Neural progenitor cell (in vitro differentiated cells): ENCODE results near the gene PHACTR2. TPM values are rescaled to one million over a fixed set of nuclear protein-coding genes. Genes with fewer than 3 reads are reported as not detected.

ENCODE experiments used
- DNase-seq: peaks from one replicate; pipeline ENCODE4 v3.0.0-alpha.2; 2016; ENCODE audit warnings: low spot score
- H2AFZ ChIP-seq: fragments of 200-600 bp; sonication (generic); replicated peaks from 2 replicates; pipeline ENCODE4 v1.6.1; 2016; ENCODE audit warnings: antibody characterized with exemption
- H3F3A ChIP-seq: fragments of 200-600 bp; sonication (generic); 2 replicates; pipeline ENCODE4 v1.6.1; 2016; ENCODE audit warnings: antibody characterized with exemption, low read depth
- H3K27ac ChIP-seq: fragments of 200-600 bp; sonication (generic); 2 replicates; pipeline ENCODE4 v1.5.1; 2016; ENCODE audit warnings: mild to moderate bottlenecking
- H3K27me3 ChIP-seq: fragments of 200-600 bp; sonication (generic); 2 replicates; pipeline ENCODE4 v1.6.1; 2016; ENCODE audit warnings: mild to moderate bottlenecking, moderate library complexity
- H3K36me3 ChIP-seq: fragments of 200-600 bp; sonication (generic); 2 replicates; pipeline ENCODE4 v1.5.1; 2016
- H3K4me1 ChIP-seq: fragments of 200-600 bp; sonication (generic); 2 replicates; pipeline ENCODE4 v1.6.1; 2016; ENCODE audit warnings: mixed run types
- H3K4me2 ChIP-seq: fragments of 200-600 bp; sonication (generic); 2 replicates; pipeline ENCODE4 v1.6.1; 2016
- H3K4me3 ChIP-seq: fragments of 200-600 bp; sonication (generic); 2 replicates; pipeline ENCODE4 v1.5.1; 2016
- H3K79me2 ChIP-seq: fragments of 200-600 bp; sonication (generic); 2 replicates; pipeline ENCODE4 v1.6.1; 2016; ENCODE audit warnings: low read depth
- H3K9ac ChIP-seq: fragments of 200-600 bp; sonication (generic); 2 replicates; pipeline ENCODE4 v1.6.1; 2016
- H3K9me3 ChIP-seq: fragments of 200-600 bp; sonication (generic); 2 replicates; pipeline ENCODE4 v1.5.1; 2016; ENCODE audit warnings: low read depth
- H4K20me1 ChIP-seq: fragments of 200-600 bp; sonication (generic); 2 replicates; pipeline ENCODE4 v1.6.1; 2016; ENCODE audit warnings: low read depth
- H3K27ac Mint-ChIP-seq: 3 replicates; pipeline ENCODE4 v1.8.0; 2021; ENCODE audit warnings: mixed read lengths
- H3K27me3 Mint-ChIP-seq: 2 replicates; pipeline ENCODE4 v1.8.0; 2022; ENCODE audit warnings: low read depth, mild to moderate bottlenecking, inconsistent platforms, moderate library complexity, mixed read lengths; ENCODE audit not compliant: insufficient read depth
- H3K36me3 Mint-ChIP-seq: 3 replicates; pipeline ENCODE4 v1.8.0; 2021; ENCODE audit warnings: mixed read lengths
- H3K4me1 Mint-ChIP-seq: 3 replicates; pipeline ENCODE4 v1.8.0; 2021; ENCODE audit warnings: mixed read lengths
- H3K4me3 Mint-ChIP-seq: 3 replicates; pipeline ENCODE4 v1.8.0; 2021; ENCODE audit warnings: mild to moderate bottlenecking, moderate library complexity, mixed read lengths
- H3K9me3 Mint-ChIP-seq: 3 replicates; pipeline ENCODE4 v1.8.0; 2020; ENCODE audit warnings: mixed read lengths
- CTCF ChIP-seq: fragments of 200-600 bp; sonication (generic); IDR thresholded peaks from 2 replicates; pipeline ENCODE4 v1.5.1; 2017; ENCODE audit warnings: antibody characterized with exemption, mild to moderate bottlenecking
- EZH2 ChIP-seq: fragments of 200-600 bp; sonication (generic); IDR thresholded peaks from 2 replicates; pipeline ENCODE4 v1.6.1; 2017; ENCODE audit warnings: antibody characterized with exemption, mild to moderate bottlenecking, moderate library complexity
- EZH2phosphoT487 ChIP-seq: fragments of 200-600 bp; sonication (generic); IDR thresholded peaks from 2 replicates; pipeline ENCODE4 v1.6.1; 2017; ENCODE audit warnings: antibody characterized with exemption
- total RNA-seq: library from RNA; depleted of rRNA; stranded (reverse); fragments of >200 nt; gene quantifications from 2 replicates; pipeline ENCODE4 v1.2.3, GENCODE V29; 2015; ENCODE audit warnings: low replicate concordance

The PHACTR2 gene
- total RNA-seq, 1 donor from 2014 or later, result 45.4 TPM

DNA sequence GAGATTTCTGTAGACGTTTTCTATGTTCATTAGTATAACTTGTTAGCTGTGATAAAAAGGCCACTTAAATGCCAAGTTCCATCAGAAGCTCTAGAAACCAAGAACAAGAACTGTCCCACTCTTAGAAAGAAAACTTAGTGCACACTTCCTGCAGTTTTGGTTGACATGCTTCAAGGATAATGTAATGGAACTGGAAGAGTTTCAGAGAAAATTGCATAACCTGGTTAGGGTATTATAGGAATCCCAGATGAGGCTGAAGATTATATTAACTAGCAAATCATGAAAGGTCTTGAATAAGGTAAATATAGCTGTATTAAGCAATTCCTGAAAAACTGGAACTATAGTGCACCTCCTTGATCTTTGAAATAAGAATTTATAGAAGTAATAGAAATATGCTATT is 1.8 kb upstream of the PHACTR2 start:
- H3K4me3 Mint-ChIP-seq, result no peak overlapping the region
- DNase-seq, result no peak
- no peak overlapping the region for H3K9ac ChIP-seq
- H3K4me1 Mint-ChIP-seq, result peaks cover 61% of the 10 kb centered on the region
- H3K79me2 ChIP-seq, result peaks cover 26% of the 10 kb centered on the region
- H3K27me3 Mint-ChIP-seq, result no peaks in the 10 kb centered on the region
- H3F3A ChIP-seq, result peaks cover 62% of the 10 kb centered on the region
- H3K9me3 ChIP-seq, result no peaks in the 10 kb centered on the region
- H3K27ac ChIP-seq, result peak overlapping the region; percentile 76
- H3K4me2 ChIP-seq, result peak overlapping the region; percentile 84
- peak overlapping the region; percentile 77 for H3K4me3 ChIP-seq
- H4K20me1 ChIP-seq, result no peaks in the 10 kb centered on the region
- no peak for TF ChIP-seq CTCF
- no peak for TF ChIP-seq EZH2
- no peaks in the 10 kb centered on the region for H3K36me3 ChIP-seq
- peaks cover 2% of the 10 kb centered on the region for H3K36me3 Mint-ChIP-seq
- no peaks in the 10 kb centered on the region for H3K27me3 ChIP-seq
- peaks cover 5% of the 10 kb centered on the region for H3K9me3 Mint-ChIP-seq
- H2AFZ ChIP-seq, result no peak overlapping the region
- no peak overlapping the region for H3K27ac Mint-ChIP-seq
- H3K4me1 ChIP-seq, result peaks cover 67% of the 10 kb centered on the region

GRCh38 chr6:143676437-143677045 is 1.2 kb upstream of the PHACTR2 start:
- peak overlapping the region; percentile 84 for H3K4me2 ChIP-seq
- peak overlapping the region; percentile 77 for H3K4me3 ChIP-seq
- H3K27ac Mint-ChIP-seq, result no peak overlapping the region
- H3K9ac ChIP-seq, result no peak overlapping the region
- no peaks in the 10 kb centered on the region for H3K36me3 Mint-ChIP-seq
- peak; percentile 59 for DNase-seq
- H3K27me3 Mint-ChIP-seq, result no peaks in the 10 kb centered on the region
- no peaks in the 10 kb centered on the region for H4K20me1 ChIP-seq
- peaks cover 62% of the 10 kb centered on the region for H3K4me1 Mint-ChIP-seq
- no peaks in the 10 kb centered on the region for H3K27me3 ChIP-seq
- H3K79me2 ChIP-seq, result peaks cover 32% of the 10 kb centered on the region
- peak overlapping the region; percentile 76 for H3K27ac ChIP-seq
- H3K9me3 Mint-ChIP-seq, result peaks cover 6% of the 10 kb centered on the region
- TF ChIP-seq EZH2phosphoT487, result no peak
- TF ChIP-seq EZH2, result no peak
- TF ChIP-seq CTCF, result no peak
- no peak overlapping the region for H3K4me3 Mint-ChIP-seq
- peaks cover 62% of the 10 kb centered on the region for H3F3A ChIP-seq
- no peaks in the 10 kb centered on the region for H3K36me3 ChIP-seq
- no peak overlapping the region for H2AFZ ChIP-seq
- no peaks in the 10 kb centered on the region for H3K9me3 ChIP-seq
- peaks cover 69% of the 10 kb centered on the region for H3K4me1 ChIP-seq

- Histone ChIP-seq H3F3A (peaks cover 62% of the 10 kb centered on the region), H3K36me3 (no peaks in the 10 kb centered on the region)
Observed at GRCh38 chr6:143677577-143677890, 231 bp upstream of the PHACTR2 start.

More at GRCh38 chr6:143677577-143677890, 231 bp upstream of the PHACTR2 start:
- H3K4me1 Mint-ChIP-seq, result peaks cover 62% of the 10 kb centered on the region
- H3K36me3 Mint-ChIP-seq, result peaks cover 9% of the 10 kb centered on the region
- no peak overlapping the region for H3K9ac ChIP-seq
- peak overlapping the region; percentile 84 for H3K4me2 ChIP-seq
- peaks cover 69% of the 10 kb centered on the region for H3K4me1 ChIP-seq
- DNase-seq, result no peak
- H2AFZ ChIP-seq, result no peak overlapping the region
- H3K4me3 ChIP-seq, result peak overlapping the region; percentile 77
- peak overlapping the region; percentile 11 for H3K27ac ChIP-seq
- peaks cover 42% of the 10 kb centered on the region for H3K79me2 ChIP-seq
- no peak overlapping the region for H3K27ac Mint-ChIP-seq
- H3K27me3 ChIP-seq, result no peaks in the 10 kb centered on the region
- peak overlapping the region; percentile 75 for H3K4me3 Mint-ChIP-seq
- H3K9me3 Mint-ChIP-seq, result peaks cover 15% of the 10 kb centered on the region
- no peaks in the 10 kb centered on the region for H3K27me3 Mint-ChIP-seq
- H3K9me3 ChIP-seq, result no peaks in the 10 kb centered on the region
- TF ChIP-seq CTCF (no peak), EZH2 (no peak), EZH2phosphoT487 (no peak)
- H4K20me1 ChIP-seq, result no peaks in the 10 kb centered on the region
